Lower lobe of right lung (tissue), 2 donors: ENCODE data around the gene HDHD2. TPM values are rescaled to one million over a fixed set of nuclear protein-coding genes. Genes with fewer than 3 reads are reported as not detected.
A peak's percentile ranks its signal among the peaks of the same experiment; 100 is the strongest.

Experiments used
- ATAC-seq, 2 donors: fragments of 200-7000 bp; cut with Tn5 transposase; one replicate each; pipeline ENCODE4 v1.9.1; 2020 to 2022; ENCODE audit warnings: mild to moderate bottlenecking in 2 of 2, moderate library complexity in 2 of 2
- DNase-seq: peaks from one replicate; pipeline ENCODE4 v3.0.0-alpha.2; 2020
- H3K27ac ChIP-seq: fragments of 200-600 bp; one replicate; pipeline ENCODE4 v1.8.0; 2022
- H3K27me3 ChIP-seq: fragments of 200-600 bp; one replicate; pipeline ENCODE4 v1.8.0; 2022; ENCODE audit warnings: low read depth
- H3K36me3 ChIP-seq: fragments of 200-600 bp; one replicate; pipeline ENCODE4 v1.8.0; 2022; ENCODE audit warnings: mild to moderate bottlenecking
- H3K4me1 ChIP-seq: fragments of 200-600 bp; one replicate; pipeline ENCODE4 v1.8.0; 2022
- H3K4me3 ChIP-seq: fragments of 200-600 bp; one replicate; pipeline ENCODE4 v1.8.0; 2022; ENCODE audit warnings: mild to moderate bottlenecking
- H3K9me3 ChIP-seq: fragments of 200-600 bp; one replicate; pipeline ENCODE4 v1.8.0; 2022
- intact Hi-C: fragments of 100-400 bp; cut with DNase I; formaldehyde crosslinking; loops from one replicate; pipeline ENCODE4 v1.11.0; 2022
- total RNA-seq: library from RNA; stranded (reverse); fragmentation: NEBNext Ultra II Directional; extraction: Animal tissue kit (Norgen Biotek cat#: 25700); gene quantifications from one replicate; pipeline ENCODE4 v1.2.1, GENCODE V29; 2021
- TF ChIP-seq, protein P1 (sequence below): fragments of 200-600 bp; IDR thresholded peaks from one replicate; pipeline ENCODE4 v1.8.0; 2022; ENCODE audit warnings: antibody characterized with exemption, mild to moderate bottlenecking
- donor health status: DM: no; HTN: yes; CAD: no; lungs with severe emphysema.

The HDHD2 gene
- total RNA-seq, 1 donor from 2014 or later, result 37.7 TPM

GRCh38 chr18:47180765-47181164 lies 30.5 kb upstream of the HDHD2 start:
- no peaks in the 10 kb centered on the region for H3K9me3 ChIP-seq
- H3K4me1 ChIP-seq, result no peaks in the 10 kb centered on the region
- no peak overlapping the region for H3K4me3 ChIP-seq
- no peaks in the 10 kb centered on the region for H3K36me3 ChIP-seq
- H3K27ac ChIP-seq, result no peak overlapping the region
- intact Hi-C loops, result no loop called here
- DNase-seq, result no peak
- H3K27me3 ChIP-seq, result no peaks in the 10 kb centered on the region
- ATAC-seq, result no peak
- TF ChIP-seq, protein P1, sequence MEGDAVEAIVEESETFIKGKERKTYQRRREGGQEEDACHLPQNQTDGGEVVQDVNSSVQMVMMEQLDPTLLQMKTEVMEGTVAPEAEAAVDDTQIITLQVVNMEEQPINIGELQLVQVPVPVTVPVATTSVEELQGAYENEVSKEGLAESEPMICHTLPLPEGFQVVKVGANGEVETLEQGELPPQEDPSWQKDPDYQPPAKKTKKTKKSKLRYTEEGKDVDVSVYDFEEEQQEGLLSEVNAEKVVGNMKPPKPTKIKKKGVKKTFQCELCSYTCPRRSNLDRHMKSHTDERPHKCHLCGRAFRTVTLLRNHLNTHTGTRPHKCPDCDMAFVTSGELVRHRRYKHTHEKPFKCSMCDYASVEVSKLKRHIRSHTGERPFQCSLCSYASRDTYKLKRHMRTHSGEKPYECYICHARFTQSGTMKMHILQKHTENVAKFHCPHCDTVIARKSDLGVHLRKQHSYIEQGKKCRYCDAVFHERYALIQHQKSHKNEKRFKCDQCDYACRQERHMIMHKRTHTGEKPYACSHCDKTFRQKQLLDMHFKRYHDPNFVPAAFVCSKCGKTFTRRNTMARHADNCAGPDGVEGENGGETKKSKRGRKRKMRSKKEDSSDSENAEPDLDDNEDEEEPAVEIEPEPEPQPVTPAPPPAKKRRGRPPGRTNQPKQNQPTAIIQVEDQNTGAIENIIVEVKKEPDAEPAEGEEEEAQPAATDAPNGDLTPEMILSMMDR, result no peak

- Histone ChIP-seq H3K27ac (no peak overlapping the region), H3K4me1 (peaks cover 8% of the 10 kb centered on the region), H3K9me3 (no peaks in the 10 kb centered on the region), H3K36me3 (no peaks in the 10 kb centered on the region), H3K4me3 (no peak overlapping the region), H3K27me3 (no peaks in the 10 kb centered on the region)
- DNase-seq (no peak), ATAC-seq (no peak)
- intact Hi-C loops, result no loop called here
- TF ChIP-seq, protein P1, result no peak
These were observed 29.2 kb upstream of the HDHD2 start for GRCh38 chr18:47179520-47179919.

GRCh38 chr18:47175898-47176575 lies 25.7 kb upstream of the HDHD2 start, which contains the start of gene IER3IP1:
Gene IER3IP1 (minus strand): TSS chr18:47176364. CDS start chr18:47176277, 87 bp downstream.
- ATAC-seq (peak; percentile 97 to 98), DNase-seq (peak; percentile 93)
- Histone ChIP-seq H3K27ac (peak within 1 kb of the TSS; percentile 85), H3K9me3 (no peaks in the 10 kb centered on the region), H3K4me1 (peaks cover 31% of the 10 kb centered on the region), H3K36me3 (no peaks in the 10 kb centered on the region), H3K27me3 (no peaks in the 10 kb centered on the region), H3K4me3 (peak within 1 kb of the TSS; percentile 99)
- intact Hi-C loops, result no loop called here
- TF ChIP-seq, protein P1, result peak; percentile 30

GRCh38 chr18:47175283-47175897 lies 25.1 kb upstream of the HDHD2 start:
- Histone ChIP-seq H3K4me3 (peak overlapping the region; percentile 99), H3K27ac (peak overlapping the region; percentile 85), H3K36me3 (no peaks in the 10 kb centered on the region), H3K4me1 (peaks cover 34% of the 10 kb centered on the region), H3K27me3 (no peaks in the 10 kb centered on the region), H3K9me3 (no peaks in the 10 kb centered on the region)
- DNase-seq (no peak), ATAC-seq (peak; percentile 49 to 68)
- intact Hi-C loops, result no loop called here
- TF ChIP-seq, protein P1, result no peak

- ATAC-seq, result peak in 1 of 2 donors; percentile 32
- intact Hi-C loops, result no loop called here
- TF ChIP-seq, protein P1, result no peak
- Histone ChIP-seq H3K27me3 (no peaks in the 10 kb centered on the region), H3K36me3 (no peaks in the 10 kb centered on the region), H3K9me3 (no peaks in the 10 kb centered on the region), H3K4me1 (peaks cover 34% of the 10 kb centered on the region), H3K4me3 (peak overlapping the region; percentile 99), H3K27ac (peak overlapping the region; percentile 85)
- no peak for DNase-seq
These were observed 24.3 kb upstream of the HDHD2 start for GRCh38 chr18:47174545-47175116.
